ENCODE results near the gene MIER2. TPM values are rescaled to one million over a fixed set of nuclear protein-coding genes. Genes with fewer than 3 reads are reported as not detected.
"Not testable (repeated sequence)": the region's sequence is repeated elsewhere in the genome, so short reads cannot be mapped to it uniquely, and the experiment has no call there.

Gene MIER2
- total RNA-seq, 2 experiments from 2014 or later = 9.5 to 11.5 TPM

DNA sequence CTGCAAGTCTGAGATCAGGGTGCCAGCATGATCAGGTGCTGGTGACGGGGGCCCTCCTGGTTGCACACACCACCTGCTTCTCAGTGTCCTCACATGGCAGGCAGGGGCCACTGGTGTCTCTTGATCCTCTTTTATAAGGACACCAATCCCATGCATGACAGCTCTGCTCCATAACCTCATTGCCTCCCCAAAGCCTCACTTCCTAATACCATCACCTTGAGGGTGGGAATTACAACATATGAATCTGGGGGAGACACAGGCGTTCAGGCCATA, 15.0 kb upstream of the MIER2 start:
- ChIA-PET POLR2A (no interaction called here), CTCF (no interaction called here)
- ATAC-seq (ENCODE audit: poor library complexity) = no peak
- no peak overlapping the region for H3K4me3 ChIP-seq (ENCODE audit: low read length)
- peaks cover 0 to 5% of the 10 kb centered on the region in 2 experiments for H3K27me3 ChIP-seq (ENCODE audit: control insufficient read depth in 1 of 2, insufficient read depth in 2 of 2, low read length in 2 of 2)
- Mint-ChIP-seq H3K27ac (no peak overlapping the region), H3K27me3 (peaks cover 14% of the 10 kb centered on the region), H3K9me3 (peaks cover 3% of the 10 kb centered on the region), H3K4me1 (ENCODE audit: low read depth) (no peaks in the 10 kb centered on the region), H3K4me3 (no peak overlapping the region), H3K36me3 (ENCODE audit: low read depth) (no peaks in the 10 kb centered on the region)
- H3K9me3 ChIP-seq (ENCODE audit: control insufficient read depth in 1 of 2, insufficient read depth in 1 of 2, low read length in 2 of 2) = peaks cover 0 to 12% of the 10 kb centered on the region in 2 experiments
- H3K36me3 ChIP-seq (ENCODE audit: insufficient read depth, low read length) = no peaks in the 10 kb centered on the region
- no peak overlapping the region for H3K27ac ChIP-seq (ENCODE audit: low read depth in 1 of 2, low read length in 2 of 2)
- intact Hi-C loops (cut with DNase I, micrococcal nuclease) = no loop called here
- TF ChIP-seq, protein P1, sequence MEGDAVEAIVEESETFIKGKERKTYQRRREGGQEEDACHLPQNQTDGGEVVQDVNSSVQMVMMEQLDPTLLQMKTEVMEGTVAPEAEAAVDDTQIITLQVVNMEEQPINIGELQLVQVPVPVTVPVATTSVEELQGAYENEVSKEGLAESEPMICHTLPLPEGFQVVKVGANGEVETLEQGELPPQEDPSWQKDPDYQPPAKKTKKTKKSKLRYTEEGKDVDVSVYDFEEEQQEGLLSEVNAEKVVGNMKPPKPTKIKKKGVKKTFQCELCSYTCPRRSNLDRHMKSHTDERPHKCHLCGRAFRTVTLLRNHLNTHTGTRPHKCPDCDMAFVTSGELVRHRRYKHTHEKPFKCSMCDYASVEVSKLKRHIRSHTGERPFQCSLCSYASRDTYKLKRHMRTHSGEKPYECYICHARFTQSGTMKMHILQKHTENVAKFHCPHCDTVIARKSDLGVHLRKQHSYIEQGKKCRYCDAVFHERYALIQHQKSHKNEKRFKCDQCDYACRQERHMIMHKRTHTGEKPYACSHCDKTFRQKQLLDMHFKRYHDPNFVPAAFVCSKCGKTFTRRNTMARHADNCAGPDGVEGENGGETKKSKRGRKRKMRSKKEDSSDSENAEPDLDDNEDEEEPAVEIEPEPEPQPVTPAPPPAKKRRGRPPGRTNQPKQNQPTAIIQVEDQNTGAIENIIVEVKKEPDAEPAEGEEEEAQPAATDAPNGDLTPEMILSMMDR (IDR thresholded peaks at IDR 0.05) = no peak
- no peak for DNase-seq
- no peaks in the 10 kb centered on the region for H3K4me1 ChIP-seq (ENCODE audit: insufficient read depth, low read length)

DNA sequence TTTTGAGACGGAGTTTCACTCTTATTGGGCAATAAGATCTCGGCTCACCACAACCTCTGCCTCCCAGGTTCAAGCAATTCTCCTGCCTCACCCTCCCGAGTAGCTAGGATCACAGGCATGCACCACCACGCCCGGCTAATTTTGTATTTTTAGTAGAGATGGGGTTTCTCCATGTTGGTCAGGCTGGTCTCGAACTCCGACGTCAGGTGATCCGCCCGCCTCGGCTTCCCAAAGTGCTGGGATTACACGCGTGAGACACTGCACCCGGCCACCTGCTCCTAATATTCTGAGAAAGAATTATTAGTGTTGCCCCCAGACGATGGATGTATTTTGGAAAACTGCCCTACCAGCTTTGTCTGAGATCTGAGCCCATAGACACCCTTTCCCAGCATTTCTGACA, 10.9 kb upstream of the MIER2 start:
- ATAC-seq (ENCODE audit: poor library complexity); H3K27ac Mint-ChIP-seq; H3K4me1 Mint-ChIP-seq (ENCODE audit: low read depth); POLR2A ChIA-PET; H3K27me3 ChIP-seq (ENCODE audit: control insufficient read depth in 1 of 2, insufficient read depth in 2 of 2, low read length in 2 of 2); CTCF ChIA-PET; DNase-seq; H3K36me3 Mint-ChIP-seq (ENCODE audit: low read depth); H3K4me3 ChIP-seq (ENCODE audit: low read length); intact Hi-C loops (cut with DNase I, micrococcal nuclease); H3K4me1 ChIP-seq (ENCODE audit: insufficient read depth, low read length); H3K9me3 Mint-ChIP-seq; H3K36me3 ChIP-seq (ENCODE audit: insufficient read depth, low read length); H3K27ac ChIP-seq (ENCODE audit: low read depth in 1 of 2, low read length in 2 of 2); H3K4me3 Mint-ChIP-seq: not testable (repeated sequence)
- H3K27me3 Mint-ChIP-seq = peaks cover 10% of the 10 kb centered on the region
- H3K9me3 ChIP-seq (ENCODE audit: control insufficient read depth in 1 of 2, insufficient read depth in 1 of 2, low read length in 2 of 2) = peaks cover 9 to 28% of the 10 kb centered on the region in 2 experiments

DNA sequence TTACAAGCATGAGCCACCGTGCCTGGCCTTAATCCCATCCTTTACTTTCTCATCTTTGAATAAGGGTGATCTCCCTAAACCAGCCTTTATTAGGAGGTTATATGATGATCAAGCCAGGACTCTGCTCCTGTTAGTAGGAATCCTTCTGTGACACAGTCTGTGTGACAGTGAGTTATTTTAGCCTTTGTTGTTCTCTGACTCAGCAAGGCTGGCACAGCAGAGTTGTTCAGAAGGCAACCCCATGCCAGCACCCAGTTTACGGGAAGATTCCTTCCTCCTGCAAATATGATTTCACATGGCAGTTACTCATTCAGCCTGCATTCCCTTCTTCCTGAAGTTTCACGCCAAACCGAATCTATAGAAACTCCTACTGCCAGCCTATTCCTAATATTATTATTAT, 10.5 kb upstream of the MIER2 start:
- H3K4me3 ChIP-seq (ENCODE audit: low read length) = no peak overlapping the region
- peaks cover 9 to 28% of the 10 kb centered on the region in 2 experiments for H3K9me3 ChIP-seq (ENCODE audit: control insufficient read depth in 1 of 2, insufficient read depth in 1 of 2, low read length in 2 of 2)
- no peaks in the 10 kb centered on the region for H3K4me1 Mint-ChIP-seq (ENCODE audit: low read depth)
- peaks cover 0 to 5% of the 10 kb centered on the region in 2 experiments for H3K27me3 ChIP-seq (ENCODE audit: control insufficient read depth in 1 of 2, insufficient read depth in 2 of 2, low read length in 2 of 2)
- ChIA-PET POLR2A (no interaction called here), CTCF (no interaction called here)
- no peak overlapping the region for H3K27ac ChIP-seq (ENCODE audit: low read depth in 1 of 2, low read length in 2 of 2)
- H3K36me3 ChIP-seq (ENCODE audit: insufficient read depth, low read length) = no peaks in the 10 kb centered on the region
- intact Hi-C loops (cut with DNase I, micrococcal nuclease) = no loop called here
- ATAC-seq (ENCODE audit: poor library complexity) (no peak), DNase-seq (no peak)
- H3K27ac Mint-ChIP-seq = no peak overlapping the region
- H3K4me3 Mint-ChIP-seq = no peak overlapping the region
- H3K9me3 Mint-ChIP-seq = peaks cover 5% of the 10 kb centered on the region
- peaks cover 10% of the 10 kb centered on the region for H3K27me3 Mint-ChIP-seq
- H3K4me1 ChIP-seq (ENCODE audit: insufficient read depth, low read length) = no peaks in the 10 kb centered on the region
- TF ChIP-seq, protein P1 (IDR thresholded peaks at IDR 0.05) = no peak
- no peaks in the 10 kb centered on the region for H3K36me3 Mint-ChIP-seq (ENCODE audit: low read depth)

DNA sequence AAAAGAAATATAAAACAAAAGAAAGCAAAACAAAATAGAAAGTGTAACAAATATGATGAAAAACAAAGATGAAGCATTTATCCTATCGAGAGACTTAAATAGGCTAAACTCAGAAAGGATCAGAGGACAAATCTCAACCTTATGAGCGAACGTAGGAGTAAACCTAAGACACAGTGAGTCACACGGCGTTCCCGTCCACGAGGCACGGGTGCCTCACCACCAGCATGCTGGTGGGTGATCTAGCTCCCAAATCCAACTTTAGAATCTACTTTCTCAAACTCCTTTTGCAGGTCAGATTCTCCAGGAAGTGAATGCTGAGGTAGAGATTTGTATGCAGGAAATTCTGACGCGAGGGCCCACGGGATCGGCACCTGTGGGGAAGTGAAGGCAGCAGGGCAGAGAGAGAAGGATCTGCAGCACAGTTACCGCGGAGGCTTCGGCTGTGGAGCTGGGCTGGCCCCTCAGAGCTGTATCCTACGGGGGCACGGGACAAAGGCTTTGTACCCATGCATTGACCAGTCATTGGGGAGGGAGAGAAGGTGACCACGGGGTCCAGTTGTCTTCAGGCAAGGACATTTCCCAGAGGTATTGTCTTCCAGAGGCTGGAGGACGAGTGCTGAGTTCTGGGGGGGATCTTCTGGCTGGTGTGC, 7.5 kb upstream of the MIER2 start:
- Histone ChIP-seq H3K9me3 (ENCODE audit: control insufficient read depth in 1 of 2, insufficient read depth in 1 of 2, low read length in 2 of 2) (peaks cover 9 to 28% of the 10 kb centered on the region in 2 experiments), H3K27me3 (ENCODE audit: control insufficient read depth in 1 of 2, insufficient read depth in 2 of 2, low read length in 2 of 2) (no peaks in the 10 kb centered on the region), H3K36me3 (ENCODE audit: insufficient read depth, low read length) (no peaks in the 10 kb centered on the region), H3K4me3 (ENCODE audit: low read length) (no peak overlapping the region), H3K4me1 (ENCODE audit: insufficient read depth, low read length) (no peaks in the 10 kb centered on the region), H3K27ac (ENCODE audit: low read depth in 1 of 2, low read length in 2 of 2) (no peak overlapping the region)
- CTCF ChIA-PET = no interaction called here
- H3K27ac Mint-ChIP-seq = no peak overlapping the region
- POLR2A ChIA-PET = no interaction called here
- no peaks in the 10 kb centered on the region for H3K27me3 Mint-ChIP-seq
- H3K4me1 Mint-ChIP-seq (ENCODE audit: low read depth) = no peaks in the 10 kb centered on the region
- ATAC-seq (ENCODE audit: poor library complexity) (no peak), DNase-seq (no peak)
- no peaks in the 10 kb centered on the region for H3K36me3 Mint-ChIP-seq (ENCODE audit: low read depth)
- TF ChIP-seq, protein P1 (IDR thresholded peaks at IDR 0.05) = no peak
- intact Hi-C loops (cut with DNase I, micrococcal nuclease) = no loop called here
- H3K9me3 Mint-ChIP-seq = peaks cover 5% of the 10 kb centered on the region
- no peak overlapping the region for H3K4me3 Mint-ChIP-seq

Data from CD4-positive, alpha-beta T cell (primary cell).